Vagina (tissue), 2 donors: ENCODE results near the gene EXOC6B. TPM values are rescaled to one million over a fixed set of nuclear protein-coding genes. Genes with fewer than 3 reads are reported as not detected.

ENCODE experiments used
- DNase-seq, 2 donors: peaks; one replicate each; pipeline ENCODE4 v3.0.0-alpha.2; 2017; ENCODE audit errors: extremely low spot score in 2 of 2
- H3K27ac ChIP-seq: fragments of 200-600 bp; sonication (generic); one replicate; pipeline ENCODE4 v1.5.1; 2019
- H3K27me3 ChIP-seq: fragments of 200-600 bp; sonication (generic); one replicate; pipeline ENCODE4 v1.5.1; 2019
- H3K36me3 ChIP-seq, 2 donors: fragments of 200-600 bp; sonication (generic); one replicate each; pipeline ENCODE4 v1.5.1; 2017 to 2019
- H3K4me1 ChIP-seq: fragments of 200-600 bp; sonication (generic); one replicate; pipeline ENCODE4 v1.5.1; 2019
- H3K4me3 ChIP-seq, 2 donors: fragments of 200-600 bp; sonication (generic); 1 replicate in 1 of 2; 2 replicates in 1 of 2; pipeline ENCODE4 v1.5.1; 2016 to 2019
- H3K9me3 ChIP-seq: fragments of 200-600 bp; sonication (generic); one replicate; pipeline ENCODE4 v1.5.1; 2019
- POLR2A ChIP-seq, 2 donors: fragments of 450-650 bp; IDR thresholded peaks; one replicate each; pipeline ENCODE4 v1.6.1; 2017; ENCODE audit warnings: antibody characterized with exemption in 2 of 2, mild to moderate bottlenecking in 2 of 2, moderate library complexity in 2 of 2
- POLR2AphosphoS5 ChIP-seq, 2 donors: sonication (generic); formaldehyde crosslinking; IDR thresholded peaks; one replicate each; pipeline ENCODE4 v1.9.0; 2017; ENCODE audit warnings: antibody characterized with exemption in 2 of 2, mild to moderate bottlenecking in 2 of 2, low read depth in 1 of 2; ENCODE audit not compliant: insufficient read depth in 1 of 2
- intact Hi-C: fragments of 100-400 bp; cut with DNase I; formaldehyde crosslinking; loops from one replicate; pipeline ENCODE4 v1.15.1; 2023
- total RNA-seq: library from RNA; depleted of rRNA; stranded (reverse); fragments of >200 nt; gene quantifications from one replicate; pipeline ENCODE4 v1.2.3, GENCODE V29; 2016
- TF ChIP-seq, protein P1 (sequence below), 3 experiments: fragments of 450-650 bp in 2 of 3; fragments of 200-600 bp in 1 of 3; sonication (generic) in 1 of 3; IDR thresholded peaks; one replicate each; pipeline ENCODE4 v1.5.1; 2017 to 2019; ENCODE audit warnings: antibody characterized with exemption in 3 of 3, mild to moderate bottlenecking in 2 of 3, moderate library complexity in 2 of 3

The EXOC6B gene
- total RNA-seq, 1 donor from 2014 or later, result 41.5 TPM

DNA sequence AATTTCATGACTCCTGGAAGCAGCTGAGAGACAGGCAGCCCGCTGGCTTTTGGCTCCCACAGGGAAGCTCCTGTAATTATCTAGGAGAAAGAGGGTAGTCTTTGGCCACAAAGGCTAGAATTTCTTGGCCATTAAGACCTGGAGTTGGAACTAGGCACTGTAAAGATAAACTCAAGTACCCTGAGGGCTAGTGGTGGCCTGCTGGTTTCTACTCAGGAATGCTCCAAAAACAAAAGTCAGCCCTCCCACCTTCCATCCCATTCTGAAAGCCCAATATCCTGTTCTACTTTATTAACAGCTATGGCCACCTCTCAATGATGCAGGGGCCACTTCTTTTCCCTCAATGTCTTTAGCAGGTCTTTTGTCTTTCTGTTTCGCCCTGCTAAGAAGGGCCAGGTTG lies 644.2 kb downstream of the EXOC6B start:
- Histone ChIP-seq H3K4me3 (no peak overlapping the region), H3K4me1 (no peaks in the 10 kb centered on the region), H3K36me3 (peaks cover 0 to 17% of the 10 kb centered on the region in 2 donors), H3K27ac (no peak overlapping the region), H3K27me3 (no peaks in the 10 kb centered on the region), H3K9me3 (no peaks in the 10 kb centered on the region)
- intact Hi-C loops, result no loop called here
- no peak for DNase-seq
- TF ChIP-seq POLR2AphosphoS5 (IDR thresholded peaks at IDR 0.05; ENCODE audit: insufficient read depth in 1 of 2, low read depth in 1 of 2) (no peak), POLR2A (IDR thresholded peaks at IDR 0.05) (no peak)
- TF ChIP-seq, protein P1, sequence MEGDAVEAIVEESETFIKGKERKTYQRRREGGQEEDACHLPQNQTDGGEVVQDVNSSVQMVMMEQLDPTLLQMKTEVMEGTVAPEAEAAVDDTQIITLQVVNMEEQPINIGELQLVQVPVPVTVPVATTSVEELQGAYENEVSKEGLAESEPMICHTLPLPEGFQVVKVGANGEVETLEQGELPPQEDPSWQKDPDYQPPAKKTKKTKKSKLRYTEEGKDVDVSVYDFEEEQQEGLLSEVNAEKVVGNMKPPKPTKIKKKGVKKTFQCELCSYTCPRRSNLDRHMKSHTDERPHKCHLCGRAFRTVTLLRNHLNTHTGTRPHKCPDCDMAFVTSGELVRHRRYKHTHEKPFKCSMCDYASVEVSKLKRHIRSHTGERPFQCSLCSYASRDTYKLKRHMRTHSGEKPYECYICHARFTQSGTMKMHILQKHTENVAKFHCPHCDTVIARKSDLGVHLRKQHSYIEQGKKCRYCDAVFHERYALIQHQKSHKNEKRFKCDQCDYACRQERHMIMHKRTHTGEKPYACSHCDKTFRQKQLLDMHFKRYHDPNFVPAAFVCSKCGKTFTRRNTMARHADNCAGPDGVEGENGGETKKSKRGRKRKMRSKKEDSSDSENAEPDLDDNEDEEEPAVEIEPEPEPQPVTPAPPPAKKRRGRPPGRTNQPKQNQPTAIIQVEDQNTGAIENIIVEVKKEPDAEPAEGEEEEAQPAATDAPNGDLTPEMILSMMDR (IDR thresholded peaks at IDR 0.05), result no peak

DNA sequence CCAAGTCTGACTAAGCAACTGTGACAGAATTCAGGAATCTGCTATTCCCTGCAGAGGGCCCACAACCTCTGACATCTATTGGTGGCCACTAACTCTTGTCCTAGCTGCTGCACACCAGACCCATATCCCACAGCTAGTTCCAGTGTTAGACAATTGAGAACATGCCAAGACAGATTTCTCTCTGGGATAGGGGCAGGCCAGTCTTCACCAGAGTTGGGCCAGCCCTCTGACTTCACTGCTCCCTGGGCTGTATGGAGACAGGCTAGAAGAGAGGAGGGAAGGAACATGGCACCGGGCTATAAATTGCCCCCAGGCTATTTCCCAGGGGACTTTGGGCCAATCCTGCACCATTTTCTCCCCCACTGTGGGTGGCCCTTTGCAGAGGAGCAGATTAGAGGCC lies 645.5 kb downstream of the EXOC6B start:
- H3K4me1 ChIP-seq, result no peaks in the 10 kb centered on the region
- intact Hi-C loops, result no loop called here
- H3K36me3 ChIP-seq, result peaks cover 0 to 17% of the 10 kb centered on the region in 2 donors
- no peak overlapping the region for H3K27ac ChIP-seq
- H3K9me3 ChIP-seq, result no peaks in the 10 kb centered on the region
- TF ChIP-seq, protein P1 (IDR thresholded peaks at IDR 0.05), result no peak
- TF ChIP-seq POLR2A (IDR thresholded peaks at IDR 0.05) (no peak), POLR2AphosphoS5 (IDR thresholded peaks at IDR 0.05; ENCODE audit: insufficient read depth in 1 of 2, low read depth in 1 of 2) (no peak)
- DNase-seq, result peak in 1 of 2 donors; percentile 60
- H3K4me3 ChIP-seq, result no peak overlapping the region
- H3K27me3 ChIP-seq, result no peaks in the 10 kb centered on the region

DNA sequence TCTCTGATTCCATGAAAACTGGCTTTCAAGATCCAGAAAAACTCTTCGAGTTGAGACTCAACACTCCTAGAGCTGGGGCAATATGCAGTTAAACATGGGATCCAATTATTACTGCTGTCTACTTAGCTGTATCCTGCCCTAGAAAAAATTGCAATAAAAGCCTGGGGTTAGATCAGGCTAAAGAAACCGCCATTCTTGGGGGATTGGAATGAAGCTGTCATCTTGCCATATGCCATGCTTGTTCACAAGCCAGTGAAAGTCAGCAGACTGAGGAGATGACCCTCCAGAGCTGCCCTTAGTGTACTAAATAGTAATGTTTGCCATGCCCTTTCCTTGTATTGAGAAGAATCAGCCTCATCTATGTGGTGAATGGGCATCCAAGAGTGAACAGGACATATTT lies 647.3 kb downstream of the EXOC6B start:
- no peaks in the 10 kb centered on the region for H3K4me1 ChIP-seq
- TF ChIP-seq POLR2A (IDR thresholded peaks at IDR 0.05) (no peak), POLR2AphosphoS5 (IDR thresholded peaks at IDR 0.05; ENCODE audit: insufficient read depth in 1 of 2, low read depth in 1 of 2) (no peak)
- TF ChIP-seq, protein P1 (IDR thresholded peaks at IDR 0.05), result no peak
- intact Hi-C loops, result no loop called here
- H3K9me3 ChIP-seq, result no peaks in the 10 kb centered on the region
- no peak overlapping the region for H3K4me3 ChIP-seq
- no peak for DNase-seq
- peaks cover 0 to 17% of the 10 kb centered on the region in 2 donors for H3K36me3 ChIP-seq
- no peaks in the 10 kb centered on the region for H3K27me3 ChIP-seq
- no peak overlapping the region for H3K27ac ChIP-seq

DNA sequence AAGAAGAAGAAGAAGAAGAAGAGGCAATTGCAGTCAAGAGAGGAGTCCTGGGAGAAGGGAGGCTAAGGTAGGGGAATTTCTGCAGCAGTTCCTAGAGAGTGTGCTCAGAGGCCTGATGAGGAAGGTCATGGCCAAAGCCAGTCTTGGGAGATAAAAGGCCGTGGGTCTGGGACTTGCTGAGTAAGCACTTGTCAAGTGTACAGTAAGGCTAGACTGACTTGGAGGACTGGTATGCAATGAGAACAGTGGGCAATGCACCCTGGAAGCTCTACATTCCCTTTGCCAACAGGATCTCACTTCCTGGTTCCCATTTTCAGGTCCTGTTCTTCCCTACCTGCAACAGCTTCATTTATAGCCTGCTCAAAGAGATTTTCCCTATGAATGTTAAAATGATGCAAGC lies 649.6 kb downstream of the EXOC6B start:
- peak in 1 of 2 donors; percentile 25 for DNase-seq
- peaks cover 0 to 17% of the 10 kb centered on the region in 2 donors for H3K36me3 ChIP-seq

DNA sequence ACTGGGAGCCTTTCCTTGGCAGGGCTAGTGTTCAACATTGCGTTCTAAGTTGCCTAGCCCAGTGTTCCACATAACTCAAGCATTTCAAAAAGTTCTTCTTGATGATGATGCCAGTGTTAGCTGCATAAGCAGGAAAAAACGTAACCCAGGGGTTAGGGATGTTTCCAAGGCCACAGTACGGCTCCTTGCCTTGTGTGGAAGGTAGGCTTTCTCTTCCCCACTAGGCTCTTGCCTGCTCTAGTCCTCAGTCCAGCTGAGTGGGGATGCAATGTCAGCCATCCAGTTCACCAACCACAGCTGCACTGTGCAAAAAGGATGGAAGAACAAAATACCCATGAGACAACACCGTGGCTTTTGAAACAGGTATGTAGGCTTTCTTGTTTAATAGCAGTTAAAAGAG lies 650.2 kb downstream of the EXOC6B start:
- H3K27me3 ChIP-seq, result no peaks in the 10 kb centered on the region
- no peak overlapping the region for H3K4me3 ChIP-seq
- H3K36me3 ChIP-seq, result peaks cover 0 to 17% of the 10 kb centered on the region in 2 donors
- intact Hi-C loops, result no loop called here
- TF ChIP-seq, protein P1 (IDR thresholded peaks at IDR 0.05), result no peak
- no peak for TF ChIP-seq POLR2A (IDR thresholded peaks at IDR 0.05)
- no peak for TF ChIP-seq POLR2AphosphoS5 (IDR thresholded peaks at IDR 0.05; ENCODE audit: insufficient read depth in 1 of 2, low read depth in 1 of 2)
- no peaks in the 10 kb centered on the region for H3K4me1 ChIP-seq
- no peaks in the 10 kb centered on the region for H3K9me3 ChIP-seq
- H3K27ac ChIP-seq, result no peak overlapping the region
- peak in 1 of 2 donors; percentile 72 for DNase-seq

More for the DNA sequence above, 649.6 kb downstream of the EXOC6B start:
- H3K4me3 ChIP-seq, result no peak overlapping the region
- intact Hi-C loops, result no loop called here
- no peaks in the 10 kb centered on the region for H3K27me3 ChIP-seq
- H3K27ac ChIP-seq, result no peak overlapping the region
- H3K4me1 ChIP-seq, result no peaks in the 10 kb centered on the region
- TF ChIP-seq, protein P1 (IDR thresholded peaks at IDR 0.05), result no peak
- TF ChIP-seq POLR2A (IDR thresholded peaks at IDR 0.05), result no peak
- no peaks in the 10 kb centered on the region for H3K9me3 ChIP-seq
